ENCODE data around the gene RNF152. TPM values are rescaled to one million over a fixed set of nuclear protein-coding genes. Genes with fewer than 3 reads are reported as not detected.
A peak's percentile ranks its signal among the peaks of the same experiment; 100 is the strongest.

Gene RNF152
- total RNA-seq, 1 donor, result 0.27 TPM

GRCh38 chr18:61855449-61856378 is 37.1 kb downstream of the RNF152 start:
- no peak for DNase-seq (ENCODE audit: low read depth in 2 of 3, low spot score in 2 of 3)

- DNase-seq (ENCODE audit: low read depth in 2 of 3, low spot score in 2 of 3), result no peak
These were observed 38.0 kb downstream of the RNF152 start for GRCh38 chr18:61854578-61855448.

- DNase-seq (ENCODE audit: low read depth in 2 of 3, low spot score in 2 of 3), result no peak
These were observed 39.0 kb downstream of the RNF152 start for GRCh38 chr18:61853855-61854254.

GRCh38 chr18:61852496-61852895 is 40.3 kb downstream of the RNF152 start:
- no peak for DNase-seq (ENCODE audit: low read depth in 2 of 3, low spot score in 2 of 3)

GRCh38 chr18:61851940-61852451 is 40.8 kb downstream of the RNF152 start:
- DNase-seq (ENCODE audit: low read depth in 2 of 3, low spot score in 2 of 3), result no peak

- DNase-seq (ENCODE audit: low read depth in 2 of 3, low spot score in 2 of 3), result no peak
These were observed 41.5 kb downstream of the RNF152 start for GRCh38 chr18:61851279-61851678.

GRCh38 chr18:61850756-61851155 is 42.1 kb downstream of the RNF152 start:
- no peak for DNase-seq (ENCODE audit: low read depth in 2 of 3, low spot score in 2 of 3)

- no peak for DNase-seq (ENCODE audit: low read depth in 2 of 3, low spot score in 2 of 3)
These were observed 45.5 kb downstream of the RNF152 start for GRCh38 chr18:61847164-61847791.

- no peak for DNase-seq (ENCODE audit: low read depth in 2 of 3, low spot score in 2 of 3)
These were observed 47.6 kb downstream of the RNF152 start for GRCh38 chr18:61845197-61845596.

GRCh38 chr18:61844726-61845125 is 48.1 kb downstream of the RNF152 start:
- no peak for DNase-seq (ENCODE audit: low read depth in 2 of 3, low spot score in 2 of 3)

GRCh38 chr18:61842146-61842545 is 50.7 kb downstream of the RNF152 start:
- no peak for DNase-seq (ENCODE audit: low read depth in 2 of 3, low spot score in 2 of 3)

GRCh38 chr18:61841706-61842105 is 51.1 kb downstream of the RNF152 start:
- no peak for DNase-seq (ENCODE audit: low read depth in 2 of 3, low spot score in 2 of 3)

GRCh38 chr18:61840324-61840723 is 52.5 kb downstream of the RNF152 start:
- DNase-seq (ENCODE audit: low read depth in 2 of 3, low spot score in 2 of 3), result no peak

GRCh38 chr18:61838521-61838920 is 54.3 kb downstream of the RNF152 start:
- no peak for DNase-seq (ENCODE audit: low read depth in 2 of 3, low spot score in 2 of 3)

GRCh38 chr18:61833978-61834377 is 58.8 kb downstream of the RNF152 start:
- no peak for DNase-seq (ENCODE audit: low read depth in 2 of 3, low spot score in 2 of 3)

- DNase-seq (ENCODE audit: low read depth in 2 of 3, low spot score in 2 of 3), result peak in 2 of 3 donors; percentile 46 to 72
These were observed 59.4 kb downstream of the RNF152 start for GRCh38 chr18:61833387-61833786.

GRCh38 chr18:61832858-61833257 is 59.9 kb downstream of the RNF152 start:
- no peak for DNase-seq (ENCODE audit: low read depth in 2 of 3, low spot score in 2 of 3)

GRCh38 chr18:61831071-61831470 is 61.7 kb downstream of the RNF152 start:
- no peak for DNase-seq (ENCODE audit: low read depth in 2 of 3, low spot score in 2 of 3)

- DNase-seq (ENCODE audit: low read depth in 2 of 3, low spot score in 2 of 3), result no peak
These were observed 63.7 kb downstream of the RNF152 start for GRCh38 chr18:61829108-61829507.

GRCh38 chr18:61827591-61827990 is 65.2 kb downstream of the RNF152 start:
- peak in 1 of 3 donors; percentile 25 for DNase-seq (ENCODE audit: low read depth in 2 of 3, low spot score in 2 of 3)

- DNase-seq (ENCODE audit: low read depth in 2 of 3, low spot score in 2 of 3), result peak in 1 of 3 donors; percentile 30
These were observed 67.4 kb downstream of the RNF152 start for GRCh38 chr18:61825386-61825785.
